Caco-2 (cell line): ENCODE measurements around the gene AIPL1. TPM values are rescaled to one million over a fixed set of nuclear protein-coding genes. Genes with fewer than 3 reads are reported as not detected.
A peak's percentile ranks its signal among the peaks of the same experiment; 100 is the strongest.

Experiments
- BruUV-seq: library from RNA; stranded (reverse); fragments of 400-500 nt; replicated peaks from 2 replicates; lab custom pipeline; 2021; lab: Mats Ljungman, UMichigan
- CTCF ChIA-PET: fragments of 300-600 bp; sonication (Branson Sonifier 250); formaldehyde crosslinking; loops from one replicate; lab custom pipeline; 2022; ENCODE audit warnings: antibody characterized with exemption; lab: Charles Lee
- POLR2A ChIA-PET: fragments of 300-600 bp; sonication (Branson Sonifier 250); formaldehyde crosslinking; loops from one replicate; lab custom pipeline; 2022; ENCODE audit warnings: antibody characterized with exemption; lab: Charles Lee
- DNase-seq, 2 experiments: peaks; one replicate each; pipeline versions ENCODE4 v3.0.0 to v3.0.0-alpha.2; 2020 to 2022
- H3K27me3 ChIP-seq: replicated peaks from 2 replicates; pipeline ENCODE4 v1.6.0; 2011; ENCODE audit warnings: low read length; ENCODE audit not compliant: control insufficient read depth, insufficient read depth
- H3K36me3 ChIP-seq: 2 replicates; pipeline ENCODE4 v1.5.1; 2011; ENCODE audit warnings: low read length; ENCODE audit not compliant: control insufficient read depth, insufficient read depth
- H3K4me1 ChIP-seq: fragments of 250-450 bp; sonication (Bioruptor Pico); 2 replicates; pipeline ENCODE4 v1.5.1; 2020; ENCODE audit warnings: mild to moderate bottlenecking
- H3K4me3 ChIP-seq: 2 replicates; pipeline ENCODE4 v1.5.1; 2011; ENCODE audit warnings: low read depth, mild to moderate bottlenecking, control low read depth, low read length
- H3K9me3 ChIP-seq: fragments of 250-450 bp; sonication (Bioruptor Pico); 2 replicates; pipeline ENCODE4 v1.5.1; 2020; ENCODE audit warnings: mild to moderate bottlenecking, moderate library complexity
- H3K27ac Mint-ChIP-seq: one replicate; pipeline ENCODE4 v1.8.0; 2022; ENCODE audit warnings: mixed read lengths; ENCODE audit not compliant: unreplicated experiment
- H3K27me3 Mint-ChIP-seq: one replicate; pipeline ENCODE4 v1.8.0; 2022; ENCODE audit warnings: mixed read lengths; ENCODE audit not compliant: insufficient read depth, unreplicated experiment
- H3K36me3 Mint-ChIP-seq: one replicate; pipeline ENCODE4 v1.8.0; 2022; ENCODE audit warnings: mild to moderate bottlenecking, mixed read lengths; ENCODE audit not compliant: insufficient read depth, unreplicated experiment
- H3K4me1 Mint-ChIP-seq: one replicate; pipeline ENCODE4 v1.8.0; 2022; ENCODE audit warnings: low read depth, mixed read lengths; ENCODE audit not compliant: unreplicated experiment
- H3K4me3 Mint-ChIP-seq: one replicate; pipeline ENCODE4 v1.8.0; 2022; ENCODE audit warnings: mild to moderate bottlenecking, moderate library complexity, mixed read lengths; ENCODE audit not compliant: unreplicated experiment
- H3K9me3 Mint-ChIP-seq: one replicate; pipeline ENCODE4 v1.8.0; 2022; ENCODE audit warnings: mixed read lengths; ENCODE audit not compliant: unreplicated experiment
- CTCF ChIP-seq, 2 experiments: fragments of 200-600 bp in 1 of 2; IDR thresholded peaks; 1 replicate in 1 of 2; 2 replicates in 1 of 2; pipeline versions ENCODE4 v1.5.1 to v1.8.0; 2011 to 2022; ENCODE audit warnings: antibody characterized with exemption in 1 of 2, control low read depth in 1 of 2, inconsistent platforms in 1 of 2, low read depth in 1 of 2, low read length in 1 of 2, mild to moderate bottlenecking in 1 of 2, moderate library complexity in 1 of 2; ENCODE audit not compliant: insufficient read depth in 1 of 2, severe bottlenecking in 1 of 2, unreplicated experiment in 1 of 2
- intact Hi-C: fragments of 100-400 bp; cut with micrococcal nuclease; formaldehyde crosslinking; loops from one replicate; pipeline ENCODE4 v1.10.0; 2022; ENCODE audit not compliant: unreplicated experiment
- total RNA-seq: library from RNA; stranded (reverse); gene quantifications from 2 replicates; pipeline ENCODE4 v1.2.3, GENCODE V29; 2022

Gene AIPL1
- total RNA-seq, 1 experiment from 2014 or later: not detected

GRCh38 chr17:6474376-6474775 lies 39.5 kb upstream of the AIPL1 start:
- CTCF ChIA-PET: no interaction called here
- POLR2A ChIA-PET: no interaction called here
- no peak for TF ChIP-seq CTCF (IDR thresholded peaks at IDR 0.05; ENCODE audit: insufficient read depth in 1 of 2, low read depth in 1 of 2, low read length in 1 of 2, severe bottlenecking in 1 of 2, unreplicated experiment in 1 of 2)
- H3K36me3 Mint-ChIP-seq: no peaks in the 10 kb centered on the region
- Histone ChIP-seq H3K36me3 (no peaks in the 10 kb centered on the region), H3K9me3 (no peaks in the 10 kb centered on the region), H3K4me3 (no peak overlapping the region), H3K4me1 (no peaks in the 10 kb centered on the region), H3K27me3 (no peaks in the 10 kb centered on the region)
- no peak overlapping the region for H3K27ac Mint-ChIP-seq
- intact Hi-C loops: loop anchor here (5.0 to 10.0 kb wide), 2 partner anchors 90 to 168 kb away; partner anchors contain the start of genes KIAA0753 and TXNDC17
- H3K9me3 Mint-ChIP-seq: no peaks in the 10 kb centered on the region
- DNase-seq: no peak
- no peak overlapping the region for H3K4me3 Mint-ChIP-seq
- BruUV-seq: no TSS peak
- H3K27me3 Mint-ChIP-seq: no peaks in the 10 kb centered on the region
- peaks cover 6% of the 10 kb centered on the region for H3K4me1 Mint-ChIP-seq

GRCh38 chr17:6473128-6473767 lies 38.3 kb upstream of the AIPL1 start:
- intact Hi-C loops: loop anchor here (5.0 to 10.0 kb wide), 2 partner anchors 92 to 169 kb away; partner anchors contain the start of genes KIAA0753 and TXNDC17
- peak; percentile 68 to 70 for DNase-seq
- POLR2A ChIA-PET: no interaction called here

GRCh38 chr17:6472517-6472916 lies 37.6 kb upstream of the AIPL1 start:
- no peaks in the 10 kb centered on the region for H3K36me3 ChIP-seq
- peaks cover 3% of the 10 kb centered on the region for H3K27me3 Mint-ChIP-seq
- TF ChIP-seq CTCF (IDR thresholded peaks at IDR 0.05; ENCODE audit: insufficient read depth in 1 of 2, low read depth in 1 of 2, low read length in 1 of 2, severe bottlenecking in 1 of 2, unreplicated experiment in 1 of 2): no peak
- peaks cover 6% of the 10 kb centered on the region for H3K4me1 Mint-ChIP-seq
- no peak overlapping the region for H3K27ac Mint-ChIP-seq
- no peaks in the 10 kb centered on the region for H3K4me1 ChIP-seq
- H3K4me3 Mint-ChIP-seq: no peak overlapping the region
- H3K36me3 Mint-ChIP-seq: no peaks in the 10 kb centered on the region
- no peaks in the 10 kb centered on the region for H3K27me3 ChIP-seq
- ChIA-PET CTCF (interaction anchor here (0.6 to 1.6 kb wide), 5 partner anchors 26 to 176 kb away, joined by 3 to 5 read pairs (median 3); no protein-coding TSS in a partner anchor), POLR2A (no interaction called here)
- H3K4me3 ChIP-seq: no peak overlapping the region
- intact Hi-C loops: loop anchor here (5.0 to 10.0 kb wide), 2 partner anchors 92 to 170 kb away; partner anchors contain the start of genes KIAA0753 and TXNDC17
- no peaks in the 10 kb centered on the region for H3K9me3 Mint-ChIP-seq
- DNase-seq: no peak
- no TSS peak for BruUV-seq
- no peaks in the 10 kb centered on the region for H3K9me3 ChIP-seq

More at GRCh38 chr17:6473128-6473767, 38.3 kb upstream of the AIPL1 start:
- no peaks in the 10 kb centered on the region for H3K9me3 Mint-ChIP-seq
- H3K4me3 Mint-ChIP-seq: no peak overlapping the region
- Histone ChIP-seq H3K36me3 (no peaks in the 10 kb centered on the region), H3K4me1 (no peaks in the 10 kb centered on the region), H3K27me3 (no peaks in the 10 kb centered on the region), H3K9me3 (no peaks in the 10 kb centered on the region), H3K4me3 (no peak overlapping the region)
- H3K4me1 Mint-ChIP-seq: peaks cover 6% of the 10 kb centered on the region
- BruUV-seq: no TSS peak
- H3K36me3 Mint-ChIP-seq: no peaks in the 10 kb centered on the region
- peak; percentile 74 to 78 for TF ChIP-seq CTCF (IDR thresholded peaks at IDR 0.05; ENCODE audit: insufficient read depth in 1 of 2, low read depth in 1 of 2, low read length in 1 of 2, severe bottlenecking in 1 of 2, unreplicated experiment in 1 of 2)
- CTCF ChIA-PET: interaction anchor here (0.6 to 1.6 kb wide), 6 partner anchors 25 to 175 kb away, joined by 3 to 5 read pairs (median 3); no protein-coding TSS in a partner anchor
- peak overlapping the region; percentile 17 for H3K27ac Mint-ChIP-seq
- peaks cover 3% of the 10 kb centered on the region for H3K27me3 Mint-ChIP-seq
